AG10803 (cell line): Measurements from ENCODE around the gene MORN1.

Experiments used
- DNase-seq: peaks from one replicate; pipeline ENCODE4 v3.0.0; 2010; ENCODE audit warnings: low read depth
- H3K4me3 ChIP-seq: 2 replicates; pipeline ENCODE4 v1.5.1; 2011; ENCODE audit warnings: mild to moderate bottlenecking, low read length, control low read depth
- CTCF ChIP-seq: conservative IDR thresholded peaks from 2 replicates; pipeline ENCODE4 v1.5.1; 2011; ENCODE audit warnings: mild to moderate bottlenecking, low read length, control low read depth, inconsistent platforms

Gene MORN1

GRCh38 chr1:2344121-2344681 lies 47.2 kb downstream of the MORN1 start:
- no peak overlapping the region for H3K4me3 ChIP-seq
- DNase-seq: no peak
- no peak for TF ChIP-seq CTCF

- no peak overlapping the region for H3K4me3 ChIP-seq
- TF ChIP-seq CTCF: no peak
- no peak for DNase-seq
Measured at GRCh38 chr1:2343023-2343935, 48.1 kb downstream of the MORN1 start.

GRCh38 chr1:2342384-2343022 lies 48.9 kb downstream of the MORN1 start:
- H3K4me3 ChIP-seq: no peak overlapping the region
- TF ChIP-seq CTCF: no peak
- DNase-seq: no peak

- DNase-seq: no peak
- no peak overlapping the region for H3K4me3 ChIP-seq
- no peak for TF ChIP-seq CTCF
Measured at GRCh38 chr1:2341706-2342383, 49.5 kb downstream of the MORN1 start.

GRCh38 chr1:2340918-2341254 lies 50.5 kb downstream of the MORN1 start:
- no peak for DNase-seq
- no peak overlapping the region for H3K4me3 ChIP-seq
- no peak for TF ChIP-seq CTCF

GRCh38 chr1:2340086-2340917 lies 51.1 kb downstream of the MORN1 start:
- H3K4me3 ChIP-seq: no peak overlapping the region
- DNase-seq: no peak
- TF ChIP-seq CTCF: no peak
